ENCODE results near the gene ERAP2.

DNA sequence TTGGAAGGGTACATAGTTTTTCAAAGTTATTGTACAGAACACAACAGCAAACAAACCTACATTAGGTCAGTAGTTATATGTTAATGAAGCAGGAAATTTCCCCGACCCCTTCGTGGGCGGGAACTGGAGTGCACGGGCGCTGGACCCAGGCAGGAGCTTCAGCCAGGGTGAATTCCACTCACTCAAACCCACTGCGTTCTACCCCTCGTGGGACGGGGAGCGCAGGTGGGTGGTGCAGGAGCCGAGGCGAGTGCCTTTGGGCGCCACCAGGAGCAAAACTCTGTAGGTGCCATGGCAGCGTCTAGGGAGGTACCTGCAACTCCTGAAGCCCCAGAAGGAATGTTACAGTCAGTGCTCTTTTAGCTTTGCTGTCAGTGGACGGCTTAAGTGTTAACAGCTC, 39.0 kb upstream of the ERAP2 start:
- TF ChIP-seq, protein P1, sequence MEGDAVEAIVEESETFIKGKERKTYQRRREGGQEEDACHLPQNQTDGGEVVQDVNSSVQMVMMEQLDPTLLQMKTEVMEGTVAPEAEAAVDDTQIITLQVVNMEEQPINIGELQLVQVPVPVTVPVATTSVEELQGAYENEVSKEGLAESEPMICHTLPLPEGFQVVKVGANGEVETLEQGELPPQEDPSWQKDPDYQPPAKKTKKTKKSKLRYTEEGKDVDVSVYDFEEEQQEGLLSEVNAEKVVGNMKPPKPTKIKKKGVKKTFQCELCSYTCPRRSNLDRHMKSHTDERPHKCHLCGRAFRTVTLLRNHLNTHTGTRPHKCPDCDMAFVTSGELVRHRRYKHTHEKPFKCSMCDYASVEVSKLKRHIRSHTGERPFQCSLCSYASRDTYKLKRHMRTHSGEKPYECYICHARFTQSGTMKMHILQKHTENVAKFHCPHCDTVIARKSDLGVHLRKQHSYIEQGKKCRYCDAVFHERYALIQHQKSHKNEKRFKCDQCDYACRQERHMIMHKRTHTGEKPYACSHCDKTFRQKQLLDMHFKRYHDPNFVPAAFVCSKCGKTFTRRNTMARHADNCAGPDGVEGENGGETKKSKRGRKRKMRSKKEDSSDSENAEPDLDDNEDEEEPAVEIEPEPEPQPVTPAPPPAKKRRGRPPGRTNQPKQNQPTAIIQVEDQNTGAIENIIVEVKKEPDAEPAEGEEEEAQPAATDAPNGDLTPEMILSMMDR (IDR thresholded peaks at IDR 0.05): no peak
- TF ChIP-seq POLR2AphosphoS5 (IDR thresholded peaks at IDR 0.05) (no peak), POLR2A (IDR thresholded peaks at IDR 0.05) (no peak), EP300 (IDR thresholded peaks at IDR 0.05) (no peak)
